GM21825 (cell line): ENCODE data around the gene RAP1GDS1.
A peak's percentile ranks its signal among the peaks of the same experiment; 100 is the strongest.
"Not testable (repeated sequence)": the region's sequence is repeated elsewhere in the genome, so short reads cannot be mapped to it uniquely, and the experiment has no call there.

Experiments used
- ATAC-seq: cut with Tn5 transposase; IDR thresholded peaks from one replicate; pipeline ENCODE4 v1.9.1; 2021; ENCODE audit warnings: mild to moderate bottlenecking, moderate library complexity; ENCODE audit not compliant: unreplicated experiment

The RAP1GDS1 gene

GRCh38 chr4:98479590-98479989, 218.4 kb downstream of the RAP1GDS1 start:
- not testable (repeated sequence) for ATAC-seq

DNA sequence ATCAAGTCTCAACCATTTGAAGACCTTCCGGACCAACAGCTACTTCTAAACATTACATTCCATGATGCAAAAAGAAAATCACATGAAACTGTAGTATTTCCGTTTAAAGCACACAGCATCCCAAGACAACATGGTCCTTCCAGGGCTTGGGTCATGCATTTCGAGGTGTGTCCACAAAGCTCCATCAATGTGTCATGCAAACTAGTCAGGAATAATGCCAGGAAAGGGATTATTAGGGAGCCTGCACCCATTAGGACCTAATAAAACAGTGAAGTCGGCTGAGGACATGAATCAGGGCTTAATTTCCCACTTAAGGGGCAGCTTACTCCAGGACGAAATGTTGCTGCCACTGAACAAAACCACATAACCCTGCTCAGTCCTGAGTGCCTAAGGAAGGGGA, 219.4 kb downstream of the RAP1GDS1 start:
- ATAC-seq, result no peak

DNA sequence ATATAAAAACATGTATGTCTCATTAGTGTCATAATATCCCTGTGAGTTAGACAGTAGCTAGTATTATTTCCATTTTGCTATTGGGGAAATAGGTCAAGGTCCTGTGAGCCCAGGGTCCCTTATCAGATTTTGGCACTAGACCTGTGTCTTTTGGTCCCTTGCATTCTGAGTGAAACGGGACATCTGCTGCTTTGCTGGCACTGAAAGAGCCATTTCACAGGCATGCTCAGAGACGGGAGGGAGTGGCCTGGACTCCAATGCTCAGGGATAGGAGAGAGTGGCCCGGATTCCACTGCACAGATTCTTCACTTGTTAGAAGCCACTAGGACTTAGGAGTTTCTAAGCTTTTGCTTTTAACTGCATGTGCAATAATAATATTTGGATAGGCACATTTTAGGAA, 220.0 kb downstream of the RAP1GDS1 start:
- ATAC-seq, result no peak

- ATAC-seq, result peak; percentile 8
Observed at GRCh38 chr4:98482503-98482846, 221.3 kb downstream of the RAP1GDS1 start.

DNA sequence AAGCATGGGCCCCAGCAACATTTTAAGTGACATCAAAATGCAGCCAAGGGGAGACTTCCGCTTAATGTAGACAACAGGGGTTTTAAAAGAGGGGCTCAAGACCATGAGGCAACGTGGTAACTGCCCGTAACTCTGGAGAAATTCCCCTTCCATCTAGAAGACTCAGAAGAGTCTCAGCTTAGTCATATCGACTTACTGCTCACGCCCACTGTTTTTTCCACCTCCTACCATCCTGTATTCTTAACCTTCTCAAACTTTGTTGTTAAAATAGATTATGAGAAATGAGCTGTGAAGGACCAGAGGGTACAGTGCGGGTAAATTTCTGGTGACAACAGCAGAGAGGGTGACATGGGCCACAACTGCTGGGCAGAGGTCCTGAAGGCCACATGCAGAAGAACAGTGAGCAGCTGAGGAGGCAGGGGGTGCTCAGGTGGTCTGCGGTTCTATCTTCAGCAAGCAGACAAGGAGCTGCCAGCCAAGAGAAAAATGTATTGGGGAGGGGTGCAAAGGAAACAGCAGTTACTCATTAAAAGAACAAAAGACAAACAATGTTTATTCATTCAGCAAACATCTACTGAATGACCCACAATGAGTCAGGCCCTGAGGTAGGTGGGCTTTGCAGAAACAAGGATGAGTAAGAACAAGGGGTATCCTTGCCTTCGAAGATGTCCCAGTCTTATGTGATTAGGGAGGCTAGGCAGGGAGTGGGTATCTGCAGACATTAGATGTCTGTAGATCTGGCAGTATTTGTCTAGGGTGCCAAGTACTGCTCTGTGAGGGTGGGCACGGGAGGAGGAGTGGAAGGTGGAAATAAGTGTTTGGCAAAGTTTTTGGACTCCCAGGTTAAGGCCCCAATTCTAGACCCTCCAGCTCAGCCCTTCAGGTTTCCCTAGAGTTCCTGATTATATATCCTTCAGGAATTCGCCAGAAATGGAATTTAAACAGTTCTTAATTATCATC, 221.9 kb downstream of the RAP1GDS1 start:
- peak; percentile 92 for ATAC-seq

- no peak for ATAC-seq
Observed at GRCh38 chr4:98484031-98484430, 222.8 kb downstream of the RAP1GDS1 start.

- no peak for ATAC-seq
Observed at GRCh38 chr4:98485816-98486345, 224.7 kb downstream of the RAP1GDS1 start.

DNA sequence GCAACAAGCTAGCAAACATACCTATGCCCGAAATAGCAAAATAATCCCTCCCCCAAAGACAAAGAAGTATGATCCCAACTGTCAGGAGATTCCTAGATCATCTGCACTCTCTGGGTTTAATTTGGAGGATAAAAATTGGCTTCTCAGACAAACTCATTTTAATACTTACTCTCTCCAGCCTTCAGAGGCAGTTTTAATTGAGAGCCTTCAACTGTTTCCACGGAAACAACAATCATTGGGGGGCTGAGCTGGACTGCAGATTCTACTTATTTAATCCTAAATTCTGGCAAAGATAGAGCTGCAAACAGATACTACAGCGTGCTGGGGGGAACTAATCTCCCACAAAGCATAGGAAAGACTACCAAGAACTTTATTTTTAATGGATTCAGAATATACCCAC, 229.1 kb downstream of the RAP1GDS1 start:
- no peak for ATAC-seq

GRCh38 chr4:98491899-98492559, 230.8 kb downstream of the RAP1GDS1 start:
- ATAC-seq, result no peak

DNA sequence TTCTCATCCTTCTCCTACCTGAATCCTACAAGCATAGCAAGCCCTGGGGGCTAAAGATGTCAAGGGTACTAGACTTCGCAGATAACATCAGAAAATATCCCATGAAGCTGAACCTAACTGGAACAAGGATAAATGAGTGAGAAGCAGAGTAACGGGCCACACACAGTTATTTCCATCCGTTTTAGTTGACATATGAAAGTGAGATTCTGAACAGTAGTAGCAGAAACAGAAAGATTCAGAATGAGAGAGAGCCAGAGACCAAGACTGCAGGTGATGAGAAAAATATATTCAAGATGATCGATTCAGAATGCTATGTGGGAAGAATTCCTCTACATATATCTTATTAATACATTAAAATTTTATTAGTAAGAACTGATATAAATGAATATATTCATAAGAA, 232.1 kb downstream of the RAP1GDS1 start:
- no peak for ATAC-seq
